ENCODE data around the gene TRIM38.
"Not testable (repeated sequence)": the region's sequence is repeated elsewhere in the genome, so short reads cannot be mapped to it uniquely, and the experiment has no call there.

TRIM38 gene, protein sequence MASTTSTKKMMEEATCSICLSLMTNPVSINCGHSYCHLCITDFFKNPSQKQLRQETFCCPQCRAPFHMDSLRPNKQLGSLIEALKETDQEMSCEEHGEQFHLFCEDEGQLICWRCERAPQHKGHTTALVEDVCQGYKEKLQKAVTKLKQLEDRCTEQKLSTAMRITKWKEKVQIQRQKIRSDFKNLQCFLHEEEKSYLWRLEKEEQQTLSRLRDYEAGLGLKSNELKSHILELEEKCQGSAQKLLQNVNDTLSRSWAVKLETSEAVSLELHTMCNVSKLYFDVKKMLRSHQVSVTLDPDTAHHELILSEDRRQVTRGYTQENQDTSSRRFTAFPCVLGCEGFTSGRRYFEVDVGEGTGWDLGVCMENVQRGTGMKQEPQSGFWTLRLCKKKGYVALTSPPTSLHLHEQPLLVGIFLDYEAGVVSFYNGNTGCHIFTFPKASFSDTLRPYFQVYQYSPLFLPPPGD

DNA sequence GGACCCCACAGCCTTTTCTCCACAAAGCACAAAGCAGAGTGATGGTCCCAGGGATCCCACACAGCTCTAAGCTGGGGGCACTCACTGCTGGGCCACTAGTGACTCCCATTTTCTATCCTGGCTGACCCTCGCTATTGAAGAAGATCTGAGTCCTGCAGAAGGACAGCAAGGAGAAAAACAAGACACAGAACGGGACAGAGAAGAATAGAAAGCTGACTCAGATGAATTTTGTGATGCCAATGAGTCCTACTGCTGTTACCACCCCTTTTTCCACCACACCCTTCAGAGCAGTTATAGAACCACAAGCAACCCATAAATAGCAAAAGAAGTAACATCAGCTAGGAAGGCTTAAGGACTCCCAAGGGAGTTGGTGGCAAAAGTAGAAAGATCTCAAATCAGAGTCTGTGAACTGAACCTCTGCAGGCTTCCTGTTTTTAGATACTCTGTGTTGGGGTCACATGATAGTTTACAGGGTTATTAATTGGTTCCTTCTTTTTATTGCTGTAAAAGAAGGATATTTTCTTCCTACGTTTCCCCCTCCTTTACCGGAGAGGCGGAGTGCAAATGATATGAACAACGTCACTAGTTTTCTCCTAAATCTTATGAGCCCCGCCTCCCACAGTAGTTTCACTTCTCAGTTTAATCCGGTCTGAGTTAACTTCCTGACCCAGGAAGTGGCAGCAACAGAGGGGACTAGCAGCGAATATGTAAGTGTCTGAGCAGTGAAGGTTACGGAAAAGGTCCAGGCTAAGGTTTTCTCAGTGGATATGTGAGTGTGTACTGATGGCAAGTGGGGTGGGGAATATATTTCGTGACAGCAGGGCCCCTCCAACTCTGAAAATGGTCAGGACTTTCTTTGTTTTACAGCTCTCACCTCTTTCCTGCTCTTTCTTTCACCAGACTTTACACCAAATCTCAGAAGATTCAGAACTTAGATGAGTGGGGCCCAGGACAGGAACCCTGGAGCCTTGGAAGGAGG, at the start of gene TRIM38:
Gene TRIM38 (plus strand): TSS at position 654 of the 979 bp plus-strand sequence. CDS start 3,721 bp downstream, outside the sequence.
- peak in 1 of 2 donors; percentile 80 for DNase-seq (ENCODE audit: low read depth in 1 of 2, low spot score in 1 of 2)

DNA sequence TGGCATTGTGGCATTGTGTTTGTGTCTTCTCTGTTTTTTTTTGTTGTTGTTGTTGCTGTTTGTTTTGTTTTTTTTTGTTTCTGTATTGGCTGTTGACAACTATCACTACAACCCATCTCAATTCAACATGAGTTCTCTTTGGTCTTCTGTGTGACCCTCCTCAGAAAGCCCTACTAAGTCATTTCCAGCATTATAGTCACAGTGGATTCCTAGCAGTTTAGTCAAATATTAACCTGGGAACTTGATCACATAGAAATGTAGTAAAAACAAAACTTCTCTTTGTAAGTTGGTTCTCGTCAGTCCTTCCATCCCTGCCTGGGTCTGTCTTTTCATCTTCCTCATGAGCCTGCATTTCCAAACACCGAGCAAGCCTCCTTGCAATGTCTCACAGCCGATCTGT, 48.9 kb upstream of the TRIM38 start:
- DNase-seq (ENCODE audit: low read depth in 1 of 2, low spot score in 1 of 2), result no peak

- DNase-seq (ENCODE audit: low read depth in 1 of 2, low spot score in 1 of 2), result no peak
Observed at GRCh38 chr6:25916330-25916729, 46.3 kb upstream of the TRIM38 start.

- DNase-seq (ENCODE audit: low read depth in 1 of 2, low spot score in 1 of 2), result no peak
Observed at GRCh38 chr6:25916789-25917490, 45.7 kb upstream of the TRIM38 start.

DNA sequence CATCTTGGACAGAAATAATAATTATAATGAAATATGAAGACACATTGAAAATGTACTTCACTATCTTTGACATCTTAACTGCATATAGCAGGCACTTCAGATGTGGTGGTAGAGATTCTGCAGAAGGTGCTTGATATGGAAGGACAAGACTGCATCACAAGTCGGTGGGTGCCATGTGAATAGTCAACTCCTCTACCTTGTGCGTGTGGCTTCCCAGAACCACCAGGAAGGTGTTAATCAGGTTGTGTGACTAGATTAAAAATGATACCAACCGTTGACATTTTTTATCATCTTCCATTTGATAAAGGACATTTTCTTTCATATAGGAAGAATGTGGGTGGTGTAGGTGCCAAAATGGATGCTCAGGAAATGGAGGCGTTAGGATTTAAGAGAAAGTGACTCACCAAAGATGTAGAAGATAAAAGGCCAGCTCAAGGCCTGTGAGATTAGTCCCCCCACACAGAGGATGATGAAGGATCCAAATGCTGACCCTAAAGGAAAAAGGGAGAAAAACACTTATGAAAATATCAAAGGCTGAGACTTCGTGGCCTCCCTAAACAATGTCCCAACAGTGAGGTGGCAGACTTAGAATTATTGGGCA, 44.4 kb upstream of the TRIM38 start:
- DNase-seq (ENCODE audit: low read depth in 1 of 2, low spot score in 1 of 2), result peak in 1 of 2 donors; percentile 16

- no peak for DNase-seq (ENCODE audit: low read depth in 1 of 2, low spot score in 1 of 2)
Observed at GRCh38 chr6:25919657-25920056, 42.9 kb upstream of the TRIM38 start.

DNA sequence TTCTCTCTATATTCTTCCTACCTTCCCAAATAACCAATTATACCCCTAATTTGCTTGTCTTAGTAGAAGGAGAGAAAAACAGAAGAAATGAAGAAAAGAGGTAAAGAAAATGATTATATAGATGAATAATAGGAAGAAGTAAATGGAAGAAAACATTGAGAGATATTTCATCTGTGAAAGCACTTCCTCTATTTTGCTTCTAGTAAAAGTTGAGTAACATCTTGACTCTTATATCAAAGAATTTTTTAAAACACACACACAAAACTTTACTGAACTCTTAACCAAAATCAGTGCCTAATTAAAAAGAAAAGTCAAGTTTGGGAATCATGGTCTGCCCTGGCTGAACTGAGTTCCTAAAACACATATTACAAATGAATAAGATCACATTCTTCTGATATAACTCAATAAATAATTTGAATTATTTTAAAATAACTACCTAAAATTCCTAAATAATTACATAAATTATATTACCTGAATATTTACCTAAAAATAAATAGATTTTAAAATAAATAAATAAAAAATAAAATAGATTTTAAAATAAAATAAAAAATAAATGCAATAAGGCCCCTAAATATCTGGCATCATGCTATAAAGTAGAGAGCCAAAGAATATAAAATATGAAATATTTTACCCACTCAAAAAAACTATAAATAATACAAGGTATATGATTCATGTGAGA, 40.9 kb upstream of the TRIM38 start:
- no peak for DNase-seq (ENCODE audit: low read depth in 1 of 2, low spot score in 1 of 2)

DNA sequence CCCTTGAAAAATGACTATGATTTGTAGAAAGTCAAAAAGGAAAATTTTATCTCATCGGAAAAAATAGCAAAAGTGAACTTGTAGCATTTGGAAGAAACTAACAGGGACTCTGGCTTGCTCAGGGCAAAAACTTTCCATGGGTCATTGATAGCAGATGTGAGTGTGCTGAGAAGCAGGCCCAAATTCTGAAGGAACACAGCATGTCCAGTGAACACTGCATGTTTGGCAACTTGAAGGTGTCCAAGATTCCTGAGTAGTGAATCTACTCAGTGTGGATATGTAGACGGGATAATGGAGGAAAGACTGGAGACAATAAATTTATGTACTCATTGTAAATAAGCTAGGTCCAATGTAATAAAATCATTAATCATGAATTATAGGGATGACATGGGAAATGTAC, 40.3 kb upstream of the TRIM38 start:
- DNase-seq (ENCODE audit: low read depth in 1 of 2, low spot score in 1 of 2), result no peak

DNA sequence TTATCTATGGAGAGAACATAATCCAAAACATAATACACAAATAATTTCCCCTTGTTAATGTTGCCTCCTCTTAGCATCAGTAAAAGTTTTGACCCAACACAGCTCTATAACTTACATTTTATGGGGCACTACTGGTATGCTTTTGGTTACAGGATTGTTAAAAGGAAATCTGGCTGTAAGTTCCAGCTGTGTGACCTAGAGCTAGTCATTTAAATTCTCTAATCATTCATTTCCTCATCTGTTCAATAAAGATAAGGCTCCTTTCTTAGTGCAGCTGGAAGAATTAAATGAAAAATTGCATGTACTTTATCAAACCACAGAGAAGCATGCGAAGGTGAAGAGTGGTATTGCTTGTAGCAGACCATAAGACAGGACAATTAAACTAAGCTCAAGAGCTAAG, 36.7 kb upstream of the TRIM38 start:
- no peak for DNase-seq (ENCODE audit: low read depth in 1 of 2, low spot score in 1 of 2)

GRCh38 chr6:25927178-25927577, 35.4 kb upstream of the TRIM38 start:
- DNase-seq (ENCODE audit: low read depth in 1 of 2, low spot score in 1 of 2), result no peak

- no peak for DNase-seq (ENCODE audit: low read depth in 1 of 2, low spot score in 1 of 2)
Observed at GRCh38 chr6:25927756-25928216, 34.8 kb upstream of the TRIM38 start.

- no peak for DNase-seq (ENCODE audit: low read depth in 1 of 2, low spot score in 1 of 2)
Observed at GRCh38 chr6:25928562-25929324, 33.9 kb upstream of the TRIM38 start.

DNA sequence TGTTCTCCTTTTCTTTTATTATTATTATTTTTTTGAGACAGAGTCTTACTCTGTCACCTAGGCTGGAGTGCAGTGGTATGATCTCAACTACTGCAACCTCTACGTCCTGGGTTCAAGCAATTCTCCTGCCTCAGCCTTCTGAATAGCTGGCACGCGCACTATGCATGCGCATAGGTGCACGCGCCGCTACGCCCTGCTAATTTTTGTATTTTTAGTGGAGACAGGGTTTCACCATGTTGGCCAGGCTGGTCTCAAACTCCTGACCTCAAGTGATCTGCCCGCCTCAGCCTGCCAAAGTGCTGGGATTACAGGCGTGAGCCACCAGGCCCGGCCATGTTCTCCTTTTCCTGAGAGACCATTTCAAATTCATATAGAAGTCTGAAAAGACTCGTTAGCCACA, 32.8 kb upstream of the TRIM38 start:
- not testable (repeated sequence) for DNase-seq (ENCODE audit: low read depth in 1 of 2, low spot score in 1 of 2)

GRCh38 chr6:25930532-25931410, 31.8 kb upstream of the TRIM38 start, which contains the start of gene SLC17A2:
Gene SLC17A2 (minus strand): TSS chr6:25930691. CDS start chr6:25925796, 4,895 bp downstream.
- DNase-seq (ENCODE audit: low read depth in 1 of 2, low spot score in 1 of 2), result no peak

DNA sequence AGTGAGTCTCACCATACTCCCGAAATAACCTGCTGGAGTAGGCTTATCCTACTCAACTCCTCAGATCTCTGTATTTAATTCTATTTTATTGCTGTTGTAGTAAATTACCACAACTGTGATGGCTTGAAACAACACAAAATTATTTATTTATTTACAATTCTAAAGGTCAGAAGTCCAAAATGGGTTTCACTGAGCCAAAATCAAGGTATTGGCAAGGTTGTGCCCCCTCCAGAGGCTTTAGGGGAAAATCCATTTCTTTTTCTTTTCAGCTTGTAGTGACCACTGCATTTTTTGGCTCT, 31.2 kb upstream of the TRIM38 start:
- no peak for DNase-seq (ENCODE audit: low read depth in 1 of 2, low spot score in 1 of 2)

- DNase-seq (ENCODE audit: low read depth in 1 of 2, low spot score in 1 of 2), result no peak
Observed at GRCh38 chr6:25934156-25934555, 28.4 kb upstream of the TRIM38 start.

DNA sequence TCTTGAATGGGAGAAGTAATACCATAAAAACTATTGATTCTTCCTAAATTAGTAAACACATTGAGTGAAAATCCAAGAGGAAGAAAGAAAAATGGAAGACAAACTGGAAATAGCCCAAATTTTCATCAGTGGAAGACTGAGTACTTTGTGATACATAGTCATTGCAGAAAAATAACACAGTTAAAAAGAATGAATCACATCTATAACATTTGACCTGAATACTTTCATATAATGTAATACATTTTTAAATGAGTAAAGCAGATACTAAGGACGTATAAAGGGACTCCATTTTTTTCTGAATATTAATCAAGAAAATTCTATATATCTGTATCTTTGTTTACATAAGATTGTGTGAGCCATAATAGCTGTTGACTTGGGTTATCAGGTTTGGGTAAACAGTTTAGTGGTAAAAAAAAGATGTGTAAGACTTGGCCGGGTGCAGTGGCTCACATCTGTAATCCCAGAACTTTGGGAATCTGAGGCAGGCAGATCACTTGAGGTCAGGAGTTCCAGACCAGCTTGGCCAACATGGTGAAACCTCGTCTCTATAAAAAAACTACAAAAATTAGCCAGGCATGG, 27.8 kb upstream of the TRIM38 start:
- no peak for DNase-seq (ENCODE audit: low read depth in 1 of 2, low spot score in 1 of 2)

GRCh38 chr6:25935953-25936352, 26.6 kb upstream of the TRIM38 start:
- no peak for DNase-seq (ENCODE audit: low read depth in 1 of 2, low spot score in 1 of 2)
